HL-60 (cell line): ENCODE results near the gene GATC.

Experiments used
- DNase-seq, 2 experiments: peaks; one replicate each; pipeline ENCODE4 v3.0.0-alpha.2; 2010 to 2020; ENCODE audit warnings: low read depth in 1 of 2, low spot score in 1 of 2
- H3K27ac ChIP-seq: fragments of 250-450 bp; sonication (Bioruptor Pico); replicated peaks from 2 replicates; pipeline ENCODE4 v1.5.1; 2020; ENCODE audit warnings: mild to moderate bottlenecking, moderate library complexity
- H3K27me3 ChIP-seq: fragments of 250-450 bp; sonication (Bioruptor Pico); 2 replicates; pipeline ENCODE4 v1.5.1; 2021; ENCODE audit warnings: mild to moderate bottlenecking, moderate library complexity; ENCODE audit not compliant: insufficient read depth, poor library complexity, severe bottlenecking
- H3K4me3 ChIP-seq: replicated peaks from 2 replicates; pipeline ENCODE4 v1.5.1; 2011; ENCODE audit warnings: mild to moderate bottlenecking, control low read depth, low read length; ENCODE audit not compliant: insufficient read depth
- GABPA ChIP-seq: IDR thresholded peaks from 2 replicates; pipeline ENCODE4 v1.6.1; 2012; ENCODE audit warnings: low read depth
- POLR2AphosphoS5 ChIP-seq: IDR thresholded peaks from 2 replicates; pipeline ENCODE4 v1.6.1; 2012; ENCODE audit warnings: low read depth
- SPI1 ChIP-seq: IDR thresholded peaks from 2 replicates; pipeline ENCODE4 v1.6.1; 2012; ENCODE audit warnings: low read depth, mild to moderate bottlenecking, borderline replicate concordance
- TF ChIP-seq, protein P1 (sequence below): IDR thresholded peaks from one replicate; pipeline ENCODE4 v1.5.1; 2011; ENCODE audit warnings: low read length, control low read depth, inconsistent platforms; ENCODE audit not compliant: insufficient read depth
- TF ChIP-seq, protein P2 (sequence below): IDR thresholded peaks from 2 replicates; pipeline ENCODE4 v1.6.1; 2012; ENCODE audit warnings: low read depth; ENCODE audit not compliant: insufficient replicate concordance

GATC gene

DNA sequence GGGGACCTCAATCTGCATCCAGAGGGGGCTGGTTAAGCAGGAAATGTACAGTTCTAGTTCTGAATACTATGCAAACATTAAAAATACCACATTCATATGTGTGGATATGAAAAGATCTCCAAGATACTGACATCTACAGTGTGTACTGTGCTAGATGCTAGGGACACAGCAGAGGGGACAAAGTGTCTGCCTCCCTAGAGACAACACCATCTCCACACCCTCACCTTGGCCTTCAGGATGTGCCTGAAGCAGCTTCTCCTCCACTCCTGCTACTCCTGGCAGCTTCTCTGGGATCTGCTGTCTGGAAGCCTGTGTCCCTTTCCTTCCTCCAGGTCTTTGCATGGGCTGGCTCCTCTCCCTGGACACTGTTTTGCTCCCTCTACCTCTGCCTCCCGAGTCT, 34.0 kb downstream of the GATC start:
- no peak for TF ChIP-seq POLR2AphosphoS5
- TF ChIP-seq, protein P1, sequence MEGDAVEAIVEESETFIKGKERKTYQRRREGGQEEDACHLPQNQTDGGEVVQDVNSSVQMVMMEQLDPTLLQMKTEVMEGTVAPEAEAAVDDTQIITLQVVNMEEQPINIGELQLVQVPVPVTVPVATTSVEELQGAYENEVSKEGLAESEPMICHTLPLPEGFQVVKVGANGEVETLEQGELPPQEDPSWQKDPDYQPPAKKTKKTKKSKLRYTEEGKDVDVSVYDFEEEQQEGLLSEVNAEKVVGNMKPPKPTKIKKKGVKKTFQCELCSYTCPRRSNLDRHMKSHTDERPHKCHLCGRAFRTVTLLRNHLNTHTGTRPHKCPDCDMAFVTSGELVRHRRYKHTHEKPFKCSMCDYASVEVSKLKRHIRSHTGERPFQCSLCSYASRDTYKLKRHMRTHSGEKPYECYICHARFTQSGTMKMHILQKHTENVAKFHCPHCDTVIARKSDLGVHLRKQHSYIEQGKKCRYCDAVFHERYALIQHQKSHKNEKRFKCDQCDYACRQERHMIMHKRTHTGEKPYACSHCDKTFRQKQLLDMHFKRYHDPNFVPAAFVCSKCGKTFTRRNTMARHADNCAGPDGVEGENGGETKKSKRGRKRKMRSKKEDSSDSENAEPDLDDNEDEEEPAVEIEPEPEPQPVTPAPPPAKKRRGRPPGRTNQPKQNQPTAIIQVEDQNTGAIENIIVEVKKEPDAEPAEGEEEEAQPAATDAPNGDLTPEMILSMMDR = no peak
- TF ChIP-seq GABPA = no peak
- TF ChIP-seq SPI1 = no peak
- TF ChIP-seq, protein P2, sequence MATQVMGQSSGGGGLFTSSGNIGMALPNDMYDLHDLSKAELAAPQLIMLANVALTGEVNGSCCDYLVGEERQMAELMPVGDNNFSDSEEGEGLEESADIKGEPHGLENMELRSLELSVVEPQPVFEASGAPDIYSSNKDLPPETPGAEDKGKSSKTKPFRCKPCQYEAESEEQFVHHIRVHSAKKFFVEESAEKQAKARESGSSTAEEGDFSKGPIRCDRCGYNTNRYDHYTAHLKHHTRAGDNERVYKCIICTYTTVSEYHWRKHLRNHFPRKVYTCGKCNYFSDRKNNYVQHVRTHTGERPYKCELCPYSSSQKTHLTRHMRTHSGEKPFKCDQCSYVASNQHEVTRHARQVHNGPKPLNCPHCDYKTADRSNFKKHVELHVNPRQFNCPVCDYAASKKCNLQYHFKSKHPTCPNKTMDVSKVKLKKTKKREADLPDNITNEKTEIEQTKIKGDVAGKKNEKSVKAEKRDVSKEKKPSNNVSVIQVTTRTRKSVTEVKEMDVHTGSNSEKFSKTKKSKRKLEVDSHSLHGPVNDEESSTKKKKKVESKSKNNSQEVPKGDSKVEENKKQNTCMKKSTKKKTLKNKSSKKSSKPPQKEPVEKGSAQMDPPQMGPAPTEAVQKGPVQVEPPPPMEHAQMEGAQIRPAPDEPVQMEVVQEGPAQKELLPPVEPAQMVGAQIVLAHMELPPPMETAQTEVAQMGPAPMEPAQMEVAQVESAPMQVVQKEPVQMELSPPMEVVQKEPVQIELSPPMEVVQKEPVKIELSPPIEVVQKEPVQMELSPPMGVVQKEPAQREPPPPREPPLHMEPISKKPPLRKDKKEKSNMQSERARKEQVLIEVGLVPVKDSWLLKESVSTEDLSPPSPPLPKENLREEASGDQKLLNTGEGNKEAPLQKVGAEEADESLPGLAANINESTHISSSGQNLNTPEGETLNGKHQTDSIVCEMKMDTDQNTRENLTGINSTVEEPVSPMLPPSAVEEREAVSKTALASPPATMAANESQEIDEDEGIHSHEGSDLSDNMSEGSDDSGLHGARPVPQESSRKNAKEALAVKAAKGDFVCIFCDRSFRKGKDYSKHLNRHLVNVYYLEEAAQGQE = no peak
- H3K27ac ChIP-seq = no peak overlapping the region
- no peak for DNase-seq

DNA sequence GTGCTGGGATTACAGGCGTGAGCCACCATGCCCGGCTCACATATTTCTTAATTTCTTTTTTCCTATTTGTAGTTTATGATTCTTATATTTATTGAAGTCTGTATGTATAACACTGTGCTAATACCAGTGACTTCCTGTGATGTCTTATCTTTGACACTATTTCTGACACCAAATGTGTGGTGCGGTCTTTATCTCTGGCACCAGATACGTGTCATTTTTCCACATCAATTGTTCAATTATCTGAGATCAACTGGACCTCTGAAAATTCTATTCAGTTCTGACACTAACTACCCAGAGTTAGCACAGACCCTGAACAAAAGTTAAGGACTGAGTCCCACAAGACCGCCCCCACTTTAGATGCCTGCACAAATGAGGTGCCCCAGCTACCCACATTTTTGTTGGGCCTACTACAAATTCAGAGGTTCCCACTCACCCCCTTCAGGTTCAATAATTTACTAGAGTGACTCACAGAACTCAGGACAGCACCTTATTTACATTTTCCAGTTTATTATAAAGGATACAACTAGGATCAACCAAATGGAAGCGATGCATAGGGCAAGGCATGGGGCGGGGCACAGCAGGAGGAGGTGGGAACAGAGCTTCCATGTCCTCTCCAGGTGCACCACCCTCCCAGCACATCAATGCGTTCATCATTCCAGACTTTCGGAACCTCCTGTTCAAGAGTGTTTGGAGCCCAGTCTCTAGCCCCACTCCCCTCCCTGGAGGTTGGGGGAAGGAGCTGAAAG, 35.0 kb downstream of the GATC start:
- TF ChIP-seq POLR2AphosphoS5 = no peak
- TF ChIP-seq SPI1 = no peak
- TF ChIP-seq GABPA = no peak
- TF ChIP-seq, protein P2 = no peak
- TF ChIP-seq, protein P1 = no peak
- no peak overlapping the region for H3K27ac ChIP-seq

More for the DNA sequence above, 34.0 kb downstream of the GATC start:
- H3K27me3 ChIP-seq = no peaks in the 10 kb centered on the region
- H3K4me3 ChIP-seq = no peak overlapping the region

DNA sequence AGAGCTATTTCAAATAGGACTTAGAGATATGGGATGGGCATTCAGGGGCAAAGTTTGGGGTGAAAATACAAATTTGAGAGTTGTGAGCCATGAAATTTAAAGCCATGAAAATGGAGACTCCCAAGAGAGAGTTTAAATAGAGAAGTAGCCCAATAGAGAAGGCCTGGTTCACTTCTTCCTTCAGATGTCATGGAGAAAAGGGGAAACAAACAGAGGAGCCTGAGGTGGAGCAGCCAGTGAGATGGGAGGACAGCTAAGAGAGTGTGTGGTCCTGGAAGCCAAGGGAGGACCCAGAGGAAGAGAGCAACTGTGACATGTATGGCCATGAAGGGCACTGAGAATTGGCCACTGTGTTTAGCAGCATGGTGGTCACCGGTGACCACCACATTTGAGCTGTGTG, 37.4 kb downstream of the GATC start:
- H3K27me3 ChIP-seq = no peaks in the 10 kb centered on the region
- TF ChIP-seq, protein P2 = no peak
- peak; percentile 15; the same call in 1 of the 2 replicates for TF ChIP-seq SPI1
- TF ChIP-seq POLR2AphosphoS5 = no peak
- peak in 1 of 2 experiments; percentile 39 for DNase-seq

More for the DNA sequence above, 35.0 kb downstream of the GATC start:
- no peak for DNase-seq
- Histone ChIP-seq H3K4me3 (no peak overlapping the region), H3K27me3 (no peaks in the 10 kb centered on the region)

More for the DNA sequence above, 37.4 kb downstream of the GATC start:
- Histone ChIP-seq H3K27ac (peak overlapping the region; percentile 29; the same call in 1 of the 2 replicates), H3K4me3 (no peak overlapping the region)
